Stimulated activated naive CD8-positive, alpha-beta T cell treated with anti-CD3 and anti-CD28 coated beads, Interleukin-15, amount 100 ng/mL, for 72 hours (primary cell): ENCODE data around the gene MAPK8IP1.

ENCODE experiments used
- ATAC-seq: fragments of 150-1000 bp; cut with Tn5 transposase; 2 replicates; pipeline ENCODE4 v1.10.0; 2021; ENCODE audit warnings: mild to moderate bottlenecking, moderate library complexity
- DNase-seq, 2 donors: peaks; one replicate each; pipeline ENCODE4 v3.0.0; 2021 to 2022
- H3K27ac Mint-ChIP-seq, 2 donors: one replicate each; pipeline ENCODE4 v1.8.0; 2022; ENCODE audit warnings: mild to moderate bottlenecking in 2 of 2, mixed read lengths in 2 of 2, moderate library complexity in 2 of 2
- H3K27me3 Mint-ChIP-seq: one replicate; pipeline ENCODE4 v1.8.0; 2022; ENCODE audit warnings: mixed read lengths
- H3K4me1 Mint-ChIP-seq: one replicate; pipeline ENCODE4 v1.8.0; 2022; ENCODE audit warnings: mild to moderate bottlenecking, mixed read lengths
- H3K4me3 Mint-ChIP-seq, 2 donors: one replicate each; pipeline ENCODE4 v1.8.0; 2022; ENCODE audit warnings: mild to moderate bottlenecking in 2 of 2, mixed read lengths in 2 of 2, moderate library complexity in 1 of 2
- H3K9me3 Mint-ChIP-seq, 2 donors: one replicate each; pipeline ENCODE4 v1.8.0; 2022; ENCODE audit warnings: mixed read lengths in 2 of 2

MAPK8IP1 gene

GRCh38 chr11:45947885-45948284 is 62.4 kb downstream of the MAPK8IP1 start:
- Mint-ChIP-seq H3K9me3 (no peaks in the 10 kb centered on the region), H3K4me1 (no peaks in the 10 kb centered on the region), H3K27me3 (no peaks in the 10 kb centered on the region), H3K27ac (no peak overlapping the region), H3K4me3 (no peak overlapping the region)
- ATAC-seq (no peak), DNase-seq (no peak)

- Mint-ChIP-seq H3K4me1 (no peaks in the 10 kb centered on the region), H3K4me3 (no peak overlapping the region)
Observed at GRCh38 chr11:45948356-45948755, 62.9 kb downstream of the MAPK8IP1 start.

GRCh38 chr11:45949992-45950407 is 64.5 kb downstream of the MAPK8IP1 start:
- Mint-ChIP-seq H3K4me3 (no peak overlapping the region), H3K27ac (peak overlapping the region in 1 of 2 donors; percentile 27), H3K27me3 (no peaks in the 10 kb centered on the region), H3K9me3 (no peaks in the 10 kb centered on the region), H3K4me1 (no peaks in the 10 kb centered on the region)
- ATAC-seq = no peak
- DNase-seq = no peak

More at GRCh38 chr11:45948356-45948755, 62.9 kb downstream of the MAPK8IP1 start:
- Mint-ChIP-seq H3K9me3 (no peaks in the 10 kb centered on the region), H3K27me3 (no peaks in the 10 kb centered on the region), H3K27ac (peak overlapping the region in 1 of 2 donors; percentile 54)
- DNase-seq (no peak), ATAC-seq (no peak)
